Peyer's patch (tissue), 4 donors: Measurements from ENCODE around the gene PHC2. TPM values are rescaled to one million over a fixed set of nuclear protein-coding genes. Genes with fewer than 3 reads are reported as not detected.

Source experiments
- DNase-seq, 3 donors: peaks; one replicate each; pipeline ENCODE4 v3.0.0-alpha.2; 2017 to 2019
- H3K27ac ChIP-seq, 4 donors: fragments of 200-600 bp; sonication (generic); one replicate each; pipeline ENCODE4 v1.5.1; 2016 to 2019
- H3K27me3 ChIP-seq, 2 donors: fragments of 200-600 bp; sonication (generic); one replicate each; pipeline ENCODE4 v1.5.1; 2019
- H3K36me3 ChIP-seq, 3 donors: fragments of 200-600 bp; sonication (generic); one replicate each; pipeline ENCODE4 v1.5.1; 2016 to 2019
- H3K4me1 ChIP-seq, 4 donors: fragments of 200-600 bp; sonication (generic); one replicate each; pipeline ENCODE4 v1.5.1; 2016 to 2019
- H3K4me3 ChIP-seq, 4 donors: fragments of 200-600 bp; sonication (generic); 1 replicate in 3 of 4; 2 replicates in 1 of 4; pipeline ENCODE4 v1.5.1; 2016 to 2019; ENCODE audit warnings: mild to moderate bottlenecking in 1 of 4
- H3K9me3 ChIP-seq, 4 donors: fragments of 200-600 bp; sonication (generic); one replicate each; pipeline ENCODE4 v1.5.1; 2016 to 2019; ENCODE audit warnings: mild to moderate bottlenecking in 1 of 4
- CTCF ChIP-seq, 6 experiments: fragments of 450-650 bp in 4 of 6; fragments of 200-600 bp in 2 of 6; sonication (generic) in 1 of 6; IDR thresholded peaks; one replicate each; pipeline ENCODE4 v1.5.1; 2017 to 2019; ENCODE audit warnings: antibody characterized with exemption in 6 of 6, mild to moderate bottlenecking in 3 of 6, moderate library complexity in 1 of 6
- POLR2A ChIP-seq, 2 donors: fragments of 450-650 bp; IDR thresholded peaks; one replicate each; pipeline ENCODE4 v1.5.1; 2017; ENCODE audit warnings: antibody characterized with exemption in 2 of 2, mild to moderate bottlenecking in 2 of 2, moderate library complexity in 2 of 2
- total RNA-seq, 4 donors: library from RNA; depleted of rRNA; stranded (reverse); fragments of >200 nt; gene quantifications; one replicate each; pipeline ENCODE4 v1.1.0, GENCODE V29; 2016

Gene PHC2
- total RNA-seq, 4 donors from 2014 or later, result 50.3 to 71.1 (median 65.9) TPM

DNA sequence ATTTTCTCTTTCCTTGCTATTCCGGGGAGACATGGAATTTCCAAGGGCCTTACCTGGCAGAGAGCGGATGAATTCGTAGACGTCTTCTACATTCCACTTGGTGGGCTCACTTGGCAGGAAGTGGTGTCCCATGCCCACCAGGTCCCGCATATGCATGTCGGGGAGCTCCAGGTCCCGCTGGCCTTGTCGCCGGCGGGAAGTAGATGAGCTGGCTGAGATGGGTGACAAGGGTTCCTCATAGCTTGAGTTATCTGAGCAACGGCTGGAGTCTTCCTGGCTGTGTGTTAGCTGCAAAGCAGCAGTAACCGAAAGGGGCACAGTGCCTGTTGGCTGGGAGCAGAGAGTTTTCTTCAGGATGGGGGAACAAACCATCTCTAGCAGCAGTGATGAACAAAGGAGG is 102.1 kb downstream of the PHC2 start:
- TF ChIP-seq POLR2A (IDR thresholded peaks at IDR 0.05) (no peak), CTCF (IDR thresholded peaks at IDR 0.05) (no peak)
- no peaks in the 10 kb centered on the region for H3K27me3 ChIP-seq
- H3K9me3 ChIP-seq, result no peaks in the 10 kb centered on the region
- peaks cover 0 to 28% (median 0%) of the 10 kb centered on the region in 4 donors for H3K4me1 ChIP-seq
- H3K4me3 ChIP-seq, result no peak overlapping the region
- H3K27ac ChIP-seq, result no peak overlapping the region
- peaks cover 0 to 98% (median 4%) of the 10 kb centered on the region in 3 donors for H3K36me3 ChIP-seq
- no peak for DNase-seq

DNA sequence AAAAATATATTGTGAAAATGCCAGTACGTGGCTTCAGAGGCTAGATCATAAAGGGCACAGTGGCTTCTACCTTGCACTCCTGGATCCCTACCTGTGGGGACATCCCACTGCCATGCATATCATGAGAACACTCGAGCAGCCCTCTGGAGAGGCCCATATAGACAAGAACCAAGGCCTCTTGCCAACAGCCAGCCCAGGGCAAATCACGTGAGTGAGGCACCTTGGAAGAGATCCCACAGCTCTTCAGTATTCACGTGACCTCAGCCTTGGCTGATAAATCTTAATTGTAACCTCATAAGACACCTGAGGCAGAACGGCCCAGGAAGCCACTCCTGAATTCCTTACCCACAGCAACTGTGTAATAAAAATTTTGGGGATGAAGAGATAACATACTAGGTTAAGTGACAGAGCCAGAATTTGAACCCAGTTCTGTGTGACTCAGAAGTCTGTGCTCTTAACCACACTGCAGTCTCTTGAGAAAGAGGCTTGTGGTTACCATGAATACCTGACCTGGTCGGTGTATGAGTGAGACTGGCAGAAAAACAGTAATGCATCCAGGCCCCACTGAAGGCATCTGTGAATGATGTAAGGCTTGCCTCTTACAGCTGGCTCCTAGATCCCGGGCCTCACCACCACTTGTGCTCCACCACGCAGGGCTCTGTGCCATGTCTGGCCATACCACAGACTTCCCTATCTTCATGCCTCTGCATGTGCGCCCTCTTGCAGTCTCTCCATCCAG is 103.1 kb downstream of the PHC2 start:
- Histone ChIP-seq H3K9me3 (no peaks in the 10 kb centered on the region), H3K36me3 (peaks cover 0 to 100% (median 4%) of the 10 kb centered on the region in 3 donors), H3K27me3 (no peaks in the 10 kb centered on the region), H3K4me3 (no peak overlapping the region), H3K27ac (peak overlapping the region in 1 of 4 donors; percentile 30), H3K4me1 (peaks cover 0 to 17% (median 0%) of the 10 kb centered on the region in 4 donors)
- no peak for TF ChIP-seq POLR2A (IDR thresholded peaks at IDR 0.05)
- TF ChIP-seq CTCF (IDR thresholded peaks at IDR 0.05), result no peak
- no peak for DNase-seq

- Histone ChIP-seq H3K4me1 (peaks cover 0 to 7% (median 0%) of the 10 kb centered on the region in 4 donors), H3K4me3 (no peak overlapping the region), H3K9me3 (no peaks in the 10 kb centered on the region), H3K27ac (no peak overlapping the region), H3K27me3 (no peaks in the 10 kb centered on the region), H3K36me3 (peaks cover 0 to 94% (median 4%) of the 10 kb centered on the region in 3 donors)
- no peak for TF ChIP-seq CTCF (IDR thresholded peaks at IDR 0.05)
- no peak for TF ChIP-seq POLR2A (IDR thresholded peaks at IDR 0.05)
- no peak for DNase-seq
Observed at GRCh38 chr1:33326785-33327184, 104.1 kb downstream of the PHC2 start.

- no peak for TF ChIP-seq POLR2A (IDR thresholded peaks at IDR 0.05)
- TF ChIP-seq CTCF (IDR thresholded peaks at IDR 0.05), result no peak
- Histone ChIP-seq H3K27ac (no peak overlapping the region), H3K4me3 (no peak overlapping the region), H3K27me3 (no peaks in the 10 kb centered on the region), H3K36me3 (peaks cover 0 to 80% (median 4%) of the 10 kb centered on the region in 3 donors), H3K4me1 (peaks cover 0 to 7% (median 0%) of the 10 kb centered on the region in 4 donors), H3K9me3 (no peaks in the 10 kb centered on the region)
- DNase-seq, result no peak
Observed at GRCh38 chr1:33324677-33325575, 106.0 kb downstream of the PHC2 start.

- peaks cover 0 to 7% (median 0%) of the 10 kb centered on the region in 4 donors for H3K4me1 ChIP-seq
- no peaks in the 10 kb centered on the region for H3K9me3 ChIP-seq
- no peaks in the 10 kb centered on the region for H3K27me3 ChIP-seq
- no peak overlapping the region for H3K27ac ChIP-seq
- no peak for TF ChIP-seq POLR2A (IDR thresholded peaks at IDR 0.05)
- no peak for TF ChIP-seq CTCF (IDR thresholded peaks at IDR 0.05)
- peaks cover 0 to 69% (median 4%) of the 10 kb centered on the region in 3 donors for H3K36me3 ChIP-seq
- no peak for DNase-seq
- H3K4me3 ChIP-seq, result no peak overlapping the region
Observed at GRCh38 chr1:33323663-33324477, 107.0 kb downstream of the PHC2 start.
